GM21619 (cell line): ENCODE measurements around the gene P2RX2.

Source experiments
- ATAC-seq: cut with Tn5 transposase; IDR thresholded peaks from one replicate; pipeline ENCODE4 v1.9.1; 2021; ENCODE audit not compliant: unreplicated experiment

Gene P2RX2

DNA sequence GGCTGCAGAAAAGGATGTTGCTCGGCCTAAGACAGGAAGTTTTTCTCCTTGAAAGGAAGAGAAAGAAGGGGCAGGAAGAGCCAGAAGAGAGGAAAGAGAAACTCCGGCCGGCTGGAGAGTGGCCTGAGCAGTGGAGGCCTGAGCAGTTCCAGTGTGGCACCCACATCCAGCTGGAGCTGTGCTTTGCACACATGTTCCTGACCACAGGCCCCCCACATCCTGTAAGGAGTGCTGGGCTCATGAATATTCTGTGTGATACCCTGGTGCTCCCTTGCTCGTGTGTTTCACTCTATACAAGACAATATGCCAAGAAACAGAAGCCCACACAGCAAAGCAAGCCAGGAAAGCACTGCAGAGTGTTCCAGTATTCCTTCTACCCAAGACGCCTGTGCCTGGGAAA lies 41.5 kb downstream of the P2RX2 start:
- ATAC-seq = no peak

DNA sequence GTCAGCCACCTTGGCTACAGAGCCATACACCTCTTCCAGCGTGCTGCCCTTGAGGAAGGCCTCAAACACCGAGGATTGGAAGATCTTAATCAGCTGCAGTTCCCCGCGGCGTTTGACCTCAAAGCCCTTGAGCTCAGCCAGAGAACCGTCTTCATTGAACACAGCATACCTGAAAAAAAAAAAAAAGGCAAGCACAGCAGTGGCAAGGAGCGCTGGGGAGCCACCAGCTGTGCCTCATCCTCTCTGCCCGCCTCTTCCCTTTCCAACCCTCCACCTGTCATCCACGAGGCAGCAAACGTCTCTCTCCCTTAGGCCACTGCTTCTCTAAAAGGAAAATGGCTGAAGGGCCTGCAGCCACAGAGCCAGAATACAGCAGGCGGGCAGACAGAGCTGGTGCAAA lies 42.4 kb downstream of the P2RX2 start:
- no peak for ATAC-seq

DNA sequence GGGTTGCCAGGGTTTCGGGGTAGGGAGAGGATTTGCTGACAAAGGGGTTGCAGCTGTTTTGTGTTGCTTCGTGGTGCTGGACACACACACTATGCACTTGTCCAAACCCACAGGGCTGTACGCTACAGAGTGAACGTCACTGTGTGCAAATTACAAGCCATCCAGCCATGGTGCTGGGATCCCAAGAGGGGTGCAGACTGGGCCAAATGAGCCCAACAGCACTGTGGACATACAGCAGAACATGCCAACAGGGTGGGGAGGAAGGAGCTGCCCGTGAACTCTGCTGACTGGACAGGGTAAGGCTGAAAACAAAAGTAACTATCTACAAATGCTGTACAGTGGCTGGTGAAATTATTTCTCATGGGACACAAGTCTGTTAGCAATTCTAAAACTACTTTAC lies 43.4 kb downstream of the P2RX2 start:
- no peak for ATAC-seq

DNA sequence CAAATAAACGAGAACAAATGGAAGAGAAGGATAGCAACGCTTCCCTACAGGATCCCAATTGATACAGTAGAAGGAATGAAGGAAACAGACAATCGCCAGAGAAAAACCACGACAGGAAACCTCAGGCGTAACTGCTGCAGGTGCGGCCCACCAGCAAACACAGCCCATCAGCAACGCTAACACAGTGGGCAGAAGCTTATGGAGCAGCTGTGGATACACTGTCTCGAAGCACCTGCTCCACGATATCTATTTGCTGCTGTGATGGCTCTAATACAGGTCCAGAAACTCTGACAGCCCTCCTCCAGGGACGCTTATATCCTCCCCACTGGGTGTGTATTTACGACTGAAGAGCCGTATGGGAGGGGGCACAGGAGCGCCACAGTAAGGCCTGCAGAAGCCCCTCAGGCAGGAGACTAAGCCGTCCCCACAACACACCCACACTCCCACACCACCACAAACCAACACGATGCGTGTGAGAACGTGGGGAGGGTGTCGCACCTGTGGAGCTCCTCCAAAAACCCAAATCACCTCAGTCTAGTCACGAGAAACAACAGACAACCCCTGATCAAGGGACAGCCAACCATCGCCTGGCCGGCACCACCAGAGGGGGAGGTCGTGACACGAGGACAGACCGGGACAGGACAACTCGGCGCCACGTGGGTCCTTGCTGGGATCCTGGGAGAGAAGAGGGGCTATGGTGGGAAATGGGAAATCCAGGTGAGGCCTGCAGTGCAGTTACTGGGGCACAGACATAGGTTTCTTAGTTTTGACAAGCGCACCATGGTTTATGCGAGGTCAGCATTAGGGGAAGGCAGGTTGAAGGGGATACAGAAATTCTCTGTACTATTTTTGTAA lies 44.6 kb downstream of the P2RX2 start:
- ATAC-seq = no peak

DNA sequence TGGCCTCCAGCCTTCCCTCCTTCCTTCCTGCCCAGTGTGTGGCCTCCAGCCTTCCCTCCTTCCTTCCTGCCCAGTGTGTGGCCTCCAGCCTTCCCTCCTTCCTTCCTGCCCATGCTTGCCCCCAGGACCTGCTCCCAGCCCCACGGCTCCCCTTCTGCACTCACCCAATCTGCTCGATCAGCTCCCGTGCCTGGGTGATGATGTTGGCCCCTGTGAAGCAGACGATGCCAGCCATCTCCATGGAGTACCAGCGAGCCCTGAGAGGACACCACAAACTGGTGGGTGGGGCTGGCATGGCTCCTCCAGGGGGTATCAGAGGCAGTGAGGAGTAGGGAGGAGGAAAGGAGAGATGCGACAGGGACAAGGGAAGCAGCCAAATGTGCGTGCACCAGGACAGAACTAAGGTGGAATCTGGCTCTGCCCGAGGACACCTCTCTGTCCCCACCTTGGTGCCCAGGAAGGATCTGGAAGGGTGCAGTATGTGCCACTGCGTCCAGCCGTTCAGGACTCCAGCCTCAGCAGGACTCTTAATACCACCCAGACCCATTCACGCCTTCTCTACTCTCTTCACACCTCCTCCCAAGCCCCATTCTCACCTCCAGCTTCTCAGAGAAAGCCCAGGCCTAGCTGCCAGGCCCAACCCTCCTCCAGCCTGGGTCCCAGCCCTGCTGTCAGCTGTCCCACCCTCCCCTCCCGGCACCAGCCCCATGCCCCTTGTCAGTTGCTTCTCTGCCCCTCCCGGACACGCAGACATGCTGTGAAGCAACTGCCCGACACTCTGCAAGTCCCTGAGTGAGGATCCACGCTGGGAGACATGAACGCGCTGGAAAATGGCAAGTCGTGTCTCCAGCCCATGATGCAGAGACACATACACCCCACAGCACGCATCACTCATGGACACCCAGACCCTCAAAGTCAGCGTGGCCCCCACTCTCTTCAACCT lies 45.9 kb downstream of the P2RX2 start:
- ATAC-seq = no peak

DNA sequence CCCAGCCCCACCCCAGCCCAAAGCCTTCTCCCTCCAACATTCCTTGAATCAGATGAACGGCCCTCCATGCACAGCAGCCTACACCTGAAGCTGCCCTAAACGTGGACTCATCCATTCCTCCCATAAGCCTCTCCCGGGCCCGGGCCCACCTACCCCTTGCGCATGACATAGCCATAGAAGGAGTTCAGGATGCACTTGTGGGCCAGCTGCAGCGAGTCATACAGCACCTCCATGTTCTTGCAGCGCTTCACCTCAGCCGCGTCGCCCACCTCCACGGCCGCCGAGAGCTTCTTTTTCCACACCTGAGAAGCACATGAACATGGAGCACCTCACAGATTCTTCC lies 46.5 kb downstream of the P2RX2 start:
- ATAC-seq = no peak

DNA sequence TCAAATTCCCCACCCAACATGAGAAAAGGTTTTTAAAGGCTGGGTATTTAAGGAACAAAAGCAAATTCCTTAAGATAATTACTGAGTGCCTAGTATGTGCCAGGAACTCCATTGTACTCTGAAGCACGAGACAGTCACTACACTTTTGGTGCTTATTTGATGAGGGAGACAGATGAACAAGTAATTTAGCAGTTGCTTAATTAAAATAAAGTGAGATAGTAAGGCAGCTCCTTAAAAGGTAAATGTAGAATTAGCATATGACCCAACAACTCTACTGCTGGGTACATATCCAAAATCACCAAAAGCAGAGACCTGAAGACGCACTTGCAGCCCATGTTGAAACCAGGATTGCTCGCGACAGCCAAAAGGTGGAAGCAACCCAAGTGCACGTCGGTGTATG lies 47.2 kb downstream of the P2RX2 start:
- no peak for ATAC-seq

DNA sequence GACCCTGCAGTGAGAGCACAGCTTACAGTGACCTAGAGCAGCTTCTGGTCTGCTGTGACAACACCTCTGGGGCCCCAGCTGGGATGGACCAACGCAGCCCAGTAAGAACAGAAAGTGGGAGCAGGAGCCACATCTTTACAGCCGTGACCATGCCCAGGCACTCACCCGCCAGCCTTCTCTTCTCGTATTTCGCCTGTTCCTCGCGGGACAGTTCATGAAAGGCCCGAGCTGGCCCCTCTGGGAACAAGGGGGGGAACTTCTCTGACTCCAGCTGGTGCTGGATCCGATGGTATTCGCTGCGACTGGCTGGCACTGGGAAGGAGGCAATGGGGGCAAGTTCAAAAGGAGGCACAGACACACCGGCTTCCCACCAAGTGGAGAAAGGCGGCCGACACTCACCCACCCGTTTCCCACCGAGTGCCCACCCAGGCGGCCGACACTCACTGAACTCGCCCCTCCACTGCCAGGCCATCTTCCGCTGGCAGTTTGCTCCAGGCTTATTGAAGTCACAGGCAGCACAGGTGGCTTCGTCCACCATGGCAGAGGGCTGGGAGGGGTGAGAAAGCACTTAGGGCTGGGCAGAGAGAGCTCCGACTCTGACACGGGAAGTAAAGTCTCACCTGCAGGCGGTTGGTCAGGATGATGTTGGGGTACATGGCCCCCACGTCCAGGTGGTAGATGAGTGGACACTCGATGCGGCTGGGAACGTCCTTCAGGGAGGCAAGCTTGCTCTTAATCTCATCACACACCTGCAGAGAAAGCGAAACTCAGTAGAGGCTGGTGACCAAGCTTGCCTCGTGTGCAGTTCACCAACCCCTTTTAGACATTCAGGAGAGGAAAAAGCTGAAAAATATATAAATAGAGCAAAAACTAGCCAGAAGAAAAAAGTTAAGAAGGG lies 49.9 kb downstream of the P2RX2 start:
- no peak for ATAC-seq

DNA sequence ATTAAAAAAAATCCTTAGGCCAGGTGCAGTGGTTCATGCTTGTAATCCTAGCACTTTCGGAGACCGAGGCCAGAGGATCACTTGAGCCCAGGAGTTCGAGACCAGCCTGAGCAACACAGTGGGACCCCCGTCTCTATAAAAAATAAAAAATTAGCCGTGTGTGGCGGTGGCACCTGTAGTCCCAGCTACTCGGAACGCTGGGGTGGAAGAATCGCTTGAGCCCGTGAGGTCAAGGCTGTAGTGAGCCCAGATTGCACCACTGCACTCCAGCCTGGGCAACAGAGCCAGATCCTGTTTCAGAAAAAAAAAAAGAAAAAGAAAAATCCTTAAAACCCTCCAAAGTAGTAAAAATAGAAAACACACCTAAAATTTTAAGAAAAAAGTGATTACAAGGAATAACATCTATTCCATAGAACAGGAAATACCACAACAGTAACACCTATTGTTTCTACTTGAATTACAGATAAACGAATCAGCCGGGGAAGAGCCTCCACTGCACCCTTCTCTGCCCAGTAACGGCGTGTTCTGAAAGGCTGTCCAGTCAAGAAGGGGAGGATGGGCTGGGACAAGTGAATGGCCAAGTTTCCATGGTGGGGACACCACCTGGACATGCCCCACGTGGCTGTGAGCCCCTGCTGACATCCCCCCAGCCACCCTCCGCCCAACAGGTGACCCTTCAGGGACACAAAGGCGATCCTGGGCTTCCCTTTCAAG lies 50.7 kb downstream of the P2RX2 start:
- ATAC-seq = no peak
